B cell (primary cell): ENCODE measurements around the gene SENP8. TPM values are rescaled to one million over a fixed set of nuclear protein-coding genes. Genes with fewer than 3 reads are reported as not detected.

ENCODE experiments used
- ATAC-seq: fragments of 200-7000 bp; cut with Tn5 transposase; one replicate; pipeline ENCODE4 v1.10.0; 2021; ENCODE audit warnings: low read depth, mild to moderate bottlenecking, moderate number of reproducible peaks, moderate library complexity
- CTCF ChIA-PET: fragments of 350-600 bp; sonication (Branson Sonifier 250); formaldehyde crosslinking; loops from one replicate; lab custom pipeline; 2021; ENCODE audit warnings: antibody characterized with exemption, inconsistent platforms; lab: Charles Lee
- POLR2A ChIA-PET: fragments of 350-600 bp; sonication (Branson Sonifier 250); formaldehyde crosslinking; loops from one replicate; lab custom pipeline; 2021; ENCODE audit warnings: antibody characterized with exemption; lab: Charles Lee
- DNase-seq: peaks from one replicate; pipeline ENCODE4 v3.0.0; 2013
- H2AFZ ChIP-seq: 2 replicates; pipeline ENCODE4 v1.6.1; 2012; ENCODE audit warnings: mild to moderate bottlenecking, low read depth, low read length; ENCODE audit not compliant: insufficient read depth, poor library complexity, severe bottlenecking
- H3K27ac ChIP-seq, 2 donors: 1 replicate in 1 of 2; 2 replicates in 1 of 2; pipeline ENCODE4 v1.5.1; 2012 to 2013; ENCODE audit warnings: low read length in 2 of 2, mild to moderate bottlenecking in 2 of 2, moderate library complexity in 1 of 2
- H3K27me3 ChIP-seq, 4 experiments: fragments of 200-600 bp in 1 of 4; sonication (generic) in 1 of 4; replicated peaks in 1 of 4; 1 replicate in 2 of 4; 2 replicates in 2 of 4; pipeline versions ENCODE4 v1.6.1 to v1.7.0; 2013 to 2016; ENCODE audit warnings: low read length in 3 of 4, mild to moderate bottlenecking in 2 of 4, mixed read lengths in 1 of 4, moderate library complexity in 1 of 4; ENCODE audit not compliant: insufficient read depth in 4 of 4, control insufficient read depth in 3 of 4; ENCODE audit errors: control extremely low read depth in 1 of 4
- H3K36me3 ChIP-seq, 2 experiments: replicated peaks in 1 of 2; 1 replicate in 1 of 2; 2 replicates in 1 of 2; pipeline versions ENCODE4 v1.6.1 to v1.7.1; 2013; ENCODE audit warnings: low read length in 1 of 2; ENCODE audit not compliant: insufficient read depth in 2 of 2, control insufficient read depth in 1 of 2; ENCODE audit errors: control extremely low read depth in 1 of 2, extremely low read depth in 1 of 2
- H3K4me1 ChIP-seq, 2 donors: fragments of 200-600 bp in 1 of 2; sonication (generic) in 1 of 2; 1 replicate in 1 of 2; 2 replicates in 1 of 2; pipeline versions ENCODE4 v1.5.1 to v1.6.1; 2013 to 2017; ENCODE audit warnings: low read length in 2 of 2; ENCODE audit not compliant: control insufficient read depth in 2 of 2, insufficient read depth in 2 of 2
- H3K4me2 ChIP-seq: replicated peaks from 2 replicates; pipeline ENCODE3; 2012; ENCODE audit warnings: mild to moderate bottlenecking, low read depth, low read length; ENCODE audit not compliant: poor library complexity, severe bottlenecking
- H3K4me3 ChIP-seq, 5 experiments: fragments of 200-600 bp in 1 of 5; sonication (generic) in 1 of 5; 1 replicate in 3 of 5; 2 replicates in 2 of 5; pipeline versions ENCODE4 v1.5.1 to v1.7.0; 2011 to 2016; ENCODE audit warnings: low read length in 4 of 5, mild to moderate bottlenecking in 4 of 5, low read depth in 2 of 5, control low read depth in 1 of 5, moderate library complexity in 1 of 5; ENCODE audit not compliant: insufficient read depth in 1 of 5; ENCODE audit errors: control extremely low read depth in 1 of 5, extremely low read depth in 1 of 5
- H3K79me2 ChIP-seq: fragments of 200-600 bp; sonication (generic); one replicate; pipeline ENCODE4 v1.6.0; 2016; ENCODE audit warnings: low read length; ENCODE audit not compliant: control insufficient read depth, insufficient read depth
- H3K9ac ChIP-seq: fragments of 200-600 bp; sonication (generic); 2 replicates; pipeline ENCODE4 v1.6.1; 2017; ENCODE audit warnings: mild to moderate bottlenecking, low read length, moderate library complexity
- H3K9me3 ChIP-seq, 3 donors: one replicate each; pipeline versions ENCODE4 v1.6.1 to v1.7.1; 2013; ENCODE audit warnings: low read length in 2 of 3; ENCODE audit not compliant: control insufficient read depth in 2 of 3, insufficient read depth in 1 of 3; ENCODE audit errors: control extremely low read depth in 1 of 3
- H4K20me1 ChIP-seq: 2 replicates; pipeline ENCODE4 v1.6.0; 2012; ENCODE audit warnings: mild to moderate bottlenecking, low read length; ENCODE audit not compliant: insufficient read depth, control insufficient read depth, poor library complexity, severe bottlenecking
- H3K27ac Mint-ChIP-seq: one replicate; pipeline ENCODE4 v1.8.0; 2021; ENCODE audit warnings: mixed read lengths
- H3K27me3 Mint-ChIP-seq: one replicate; pipeline ENCODE4 v1.8.0; 2021; ENCODE audit warnings: mixed read lengths
- H3K4me1 Mint-ChIP-seq: one replicate; pipeline ENCODE4 v1.8.0; 2021; ENCODE audit warnings: mixed read lengths
- H3K4me3 Mint-ChIP-seq: one replicate; pipeline ENCODE4 v1.8.0; 2021; ENCODE audit warnings: mixed read lengths
- H3K9me3 Mint-ChIP-seq: one replicate; pipeline ENCODE4 v1.8.0; 2022; ENCODE audit warnings: mixed read lengths; ENCODE audit not compliant: insufficient read depth
- CTCF ChIP-seq: fragments of 200-600 bp; IDR thresholded peaks from one replicate; pipeline ENCODE4 v1.8.0; 2022; ENCODE audit warnings: antibody characterized with exemption, mild to moderate bottlenecking
- EZH2 ChIP-seq: IDR thresholded peaks from 2 replicates; pipeline ENCODE4 v1.6.1; 2012; ENCODE audit warnings: borderline replicate concordance, low read depth, mild to moderate bottlenecking, moderate library complexity, low read length; ENCODE audit not compliant: insufficient read depth, poor library complexity, severe bottlenecking
- WGBS: methylation state at CpG from one replicate; pipeline ENCODE4 v1.1.5; 2013; ENCODE audit warnings: missing lambda C conversion rate; ENCODE audit not compliant: insufficient coverage; 5-methylcytosine and 5-hydroxymethylcytosine counted together
- intact Hi-C: fragments of 100-400 bp; cut with micrococcal nuclease; formaldehyde crosslinking; loops from one replicate; pipeline ENCODE4 v1.10.0; 2022
- polyA plus RNA-seq: library from polyadenylated mRNA; depleted of rRNA; stranded (reverse); fragments of >200 nt; gene quantifications from 2 replicates; pipeline ENCODE4 v1.2.3, GENCODE V29; 2012
- total RNA-seq, 2 donors: library from RNA; stranded (reverse); fragments of 120-200 nt in 1 of 2; gene quantifications; 1 replicate in 1 of 2; 2 replicates in 1 of 2; pipeline versions ENCODE4 v1.2.3 to v1.2.4, GENCODE V29; 2013 to 2022

SENP8 gene
- total and polyA plus RNA-seq, 2 donors (not counting 1 experiment from before 2014, with no cell fraction given), result 0.62 to 0.69 TPM

GRCh38 chr15:72172796-72173195 is 54.6 kb downstream of the SENP8 start:
- DNase-seq, result no peak
- Histone ChIP-seq H3K27ac (no peak overlapping the region), H3K36me3 (no peaks in the 10 kb centered on the region), H3K79me2 (no peaks in the 10 kb centered on the region), H3K4me3 (no peak overlapping the region), H2AFZ (no peak overlapping the region), H3K9me3 (no peaks in the 10 kb centered on the region), H3K4me2 (no peak overlapping the region), H3K4me1 (no peaks in the 10 kb centered on the region), H3K9ac (no peak overlapping the region), H3K27me3 (peaks cover 0 to 2% (median 0%) of the 10 kb centered on the region in 4 experiments), H4K20me1 (no peaks in the 10 kb centered on the region)
- Mint-ChIP-seq H3K9me3 (no peaks in the 10 kb centered on the region), H3K4me1 (no peaks in the 10 kb centered on the region), H3K4me3 (no peak overlapping the region), H3K27me3 (peaks cover 30% of the 10 kb centered on the region), H3K27ac (no peak overlapping the region)
- ChIA-PET CTCF (no interaction called here), POLR2A (no interaction called here)
- ATAC-seq, result no peak
- intact Hi-C loops, result no loop called here
- TF ChIP-seq CTCF (no peak), EZH2 (no peak)
- 87% methylated on average over 5 of the region's 5 CpGs for WGBS

GRCh38 chr15:72173401-72173800 is 55.2 kb downstream of the SENP8 start:
- H3K27me3 ChIP-seq, result peaks cover 0 to 2% (median 0%) of the 10 kb centered on the region in 4 experiments
- H3K9ac ChIP-seq, result no peak overlapping the region
- no peaks in the 10 kb centered on the region for H3K4me1 Mint-ChIP-seq
- intact Hi-C loops, result no loop called here
- no peak overlapping the region for H2AFZ ChIP-seq
- no peak overlapping the region for H3K27ac ChIP-seq
- H3K27ac Mint-ChIP-seq, result no peak overlapping the region
- H3K79me2 ChIP-seq, result no peaks in the 10 kb centered on the region
- no peak overlapping the region for H3K4me2 ChIP-seq
- POLR2A ChIA-PET, result no interaction called here
- CTCF ChIA-PET, result no interaction called here
- no peak for TF ChIP-seq CTCF
- TF ChIP-seq EZH2, result no peak
- H3K27me3 Mint-ChIP-seq, result peaks cover 27% of the 10 kb centered on the region
- H3K36me3 ChIP-seq, result no peaks in the 10 kb centered on the region
- no peak for DNase-seq
- H3K4me3 ChIP-seq, result no peak overlapping the region
- H3K4me3 Mint-ChIP-seq, result no peak overlapping the region
- no peak for ATAC-seq
- no peaks in the 10 kb centered on the region for H3K9me3 Mint-ChIP-seq
- H3K9me3 ChIP-seq, result no peaks in the 10 kb centered on the region
- no peaks in the 10 kb centered on the region for H4K20me1 ChIP-seq
- WGBS, result 95% methylated on average over 4 of the region's 6 CpGs
- no peaks in the 10 kb centered on the region for H3K4me1 ChIP-seq
